PC-3 (cell line): ENCODE data around the gene MAPK12.

Source experiments
- EZH2 ChIP-seq: fragments of 300-600 bp; sonication (generic); IDR thresholded peaks from one replicate; pipeline ENCODE4 v1.6.1; 2017; ENCODE audit warnings: antibody characterized with exemption, mild to moderate bottlenecking, low read length; ENCODE audit not compliant: unreplicated experiment
- TF ChIP-seq, protein P1 (sequence below): fragments of 300-600 bp; sonication (generic); conservative IDR thresholded peaks from 2 replicates; pipeline ENCODE4 v1.5.1; 2017; ENCODE audit warnings: antibody characterized with exemption, low read depth, mild to moderate bottlenecking, low read length

DNA sequence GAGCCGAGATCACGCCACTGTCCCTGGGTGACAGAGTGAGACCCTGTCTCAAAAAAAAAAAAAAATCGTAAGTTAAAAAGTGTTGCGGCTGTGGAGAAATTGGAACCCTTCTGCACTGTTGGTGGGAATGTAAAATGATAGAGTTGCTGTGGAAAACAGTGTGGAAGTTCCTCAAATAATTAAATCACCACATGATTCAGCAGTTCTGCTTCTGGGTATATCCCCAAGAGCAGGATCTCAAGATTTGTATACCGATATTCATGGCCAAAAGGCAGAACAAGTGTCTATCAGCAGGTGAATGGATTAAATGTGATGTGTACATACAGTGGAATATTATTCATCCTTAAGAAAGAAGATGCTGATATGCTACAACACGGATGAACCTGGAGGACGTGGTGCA, 56.9 kb downstream of the MAPK12 start:
- no peak for TF ChIP-seq EZH2
- TF ChIP-seq, protein P1, sequence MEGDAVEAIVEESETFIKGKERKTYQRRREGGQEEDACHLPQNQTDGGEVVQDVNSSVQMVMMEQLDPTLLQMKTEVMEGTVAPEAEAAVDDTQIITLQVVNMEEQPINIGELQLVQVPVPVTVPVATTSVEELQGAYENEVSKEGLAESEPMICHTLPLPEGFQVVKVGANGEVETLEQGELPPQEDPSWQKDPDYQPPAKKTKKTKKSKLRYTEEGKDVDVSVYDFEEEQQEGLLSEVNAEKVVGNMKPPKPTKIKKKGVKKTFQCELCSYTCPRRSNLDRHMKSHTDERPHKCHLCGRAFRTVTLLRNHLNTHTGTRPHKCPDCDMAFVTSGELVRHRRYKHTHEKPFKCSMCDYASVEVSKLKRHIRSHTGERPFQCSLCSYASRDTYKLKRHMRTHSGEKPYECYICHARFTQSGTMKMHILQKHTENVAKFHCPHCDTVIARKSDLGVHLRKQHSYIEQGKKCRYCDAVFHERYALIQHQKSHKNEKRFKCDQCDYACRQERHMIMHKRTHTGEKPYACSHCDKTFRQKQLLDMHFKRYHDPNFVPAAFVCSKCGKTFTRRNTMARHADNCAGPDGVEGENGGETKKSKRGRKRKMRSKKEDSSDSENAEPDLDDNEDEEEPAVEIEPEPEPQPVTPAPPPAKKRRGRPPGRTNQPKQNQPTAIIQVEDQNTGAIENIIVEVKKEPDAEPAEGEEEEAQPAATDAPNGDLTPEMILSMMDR = no peak
